Right lobe of liver (tissue), 4 donors: ENCODE results near the gene APBA2.

ENCODE experiments used
- POLR2A ChIP-seq: fragments of 450-650 bp; IDR thresholded peaks from one replicate; pipeline ENCODE4 v1.6.1; 2017; ENCODE audit warnings: antibody characterized with exemption, mild to moderate bottlenecking
- TF ChIP-seq, protein P1 (sequence below), 4 donors: fragments of 200-600 bp in 3 of 4; fragments of 450-650 bp in 1 of 4; IDR thresholded peaks; one replicate each; pipeline versions ENCODE4 v1.5.1 to v1.8.0; 2016 to 2022; ENCODE audit warnings: antibody characterized with exemption in 4 of 4, mild to moderate bottlenecking in 2 of 4
- donor health status: DM: no; HTN: no; CAD: no.
- donor health status: DM: no; HTN: no; CAD: no.
- donor health status: DM: no; HTN: yes; CAD: no.

DNA sequence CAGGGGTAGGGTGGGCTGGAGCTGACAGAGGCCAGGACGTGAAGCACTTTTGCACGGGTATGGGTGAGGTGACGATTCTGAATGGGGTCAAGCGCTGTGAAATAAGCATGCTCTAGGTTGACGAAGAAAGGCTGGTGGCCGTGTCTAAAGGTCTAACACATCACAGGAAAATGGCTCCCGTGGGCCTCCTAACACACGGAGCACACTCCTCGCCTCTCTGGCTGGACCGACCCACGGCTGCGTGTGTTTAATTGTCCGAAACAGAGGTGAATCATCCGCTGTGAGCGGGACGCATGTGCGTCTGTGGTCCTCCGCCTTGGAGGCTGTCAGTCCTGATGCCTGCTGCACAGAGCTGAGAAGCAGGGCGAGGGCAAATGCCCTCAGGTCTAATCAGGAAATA is 253.3 kb downstream of the APBA2 start:
- TF ChIP-seq POLR2A, result no peak
- TF ChIP-seq, protein P1, sequence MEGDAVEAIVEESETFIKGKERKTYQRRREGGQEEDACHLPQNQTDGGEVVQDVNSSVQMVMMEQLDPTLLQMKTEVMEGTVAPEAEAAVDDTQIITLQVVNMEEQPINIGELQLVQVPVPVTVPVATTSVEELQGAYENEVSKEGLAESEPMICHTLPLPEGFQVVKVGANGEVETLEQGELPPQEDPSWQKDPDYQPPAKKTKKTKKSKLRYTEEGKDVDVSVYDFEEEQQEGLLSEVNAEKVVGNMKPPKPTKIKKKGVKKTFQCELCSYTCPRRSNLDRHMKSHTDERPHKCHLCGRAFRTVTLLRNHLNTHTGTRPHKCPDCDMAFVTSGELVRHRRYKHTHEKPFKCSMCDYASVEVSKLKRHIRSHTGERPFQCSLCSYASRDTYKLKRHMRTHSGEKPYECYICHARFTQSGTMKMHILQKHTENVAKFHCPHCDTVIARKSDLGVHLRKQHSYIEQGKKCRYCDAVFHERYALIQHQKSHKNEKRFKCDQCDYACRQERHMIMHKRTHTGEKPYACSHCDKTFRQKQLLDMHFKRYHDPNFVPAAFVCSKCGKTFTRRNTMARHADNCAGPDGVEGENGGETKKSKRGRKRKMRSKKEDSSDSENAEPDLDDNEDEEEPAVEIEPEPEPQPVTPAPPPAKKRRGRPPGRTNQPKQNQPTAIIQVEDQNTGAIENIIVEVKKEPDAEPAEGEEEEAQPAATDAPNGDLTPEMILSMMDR (IDR thresholded peaks at IDR 0.05), result no peak
